ENCODE data around the gene GNAT2.

Gene GNAT2

DNA sequence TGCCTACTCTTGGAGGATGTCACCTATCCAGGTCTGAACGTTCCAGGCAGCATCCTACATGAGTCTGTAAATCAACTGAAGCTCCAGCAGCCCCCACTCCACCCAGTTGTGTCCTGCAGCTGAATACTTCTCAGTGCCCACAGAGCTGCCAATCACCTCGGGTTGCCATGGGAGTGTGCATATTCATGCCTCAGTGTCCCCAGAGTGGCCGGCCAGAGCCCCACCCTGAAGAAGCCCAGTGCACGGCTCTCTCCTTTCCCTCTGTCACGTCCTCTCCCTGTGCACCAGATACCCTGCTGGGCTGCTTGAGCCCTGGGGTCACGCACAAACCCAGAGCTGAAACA is 20.4 kb upstream of the GNAT2 start:
- TF ChIP-seq Cebpa-rat (IDR thresholded peaks at IDR 0.05) = no peak
- Histone ChIP-seq H4K20me1 (0 out of 22 replicates have a peak, but pooled peaks cover 0 to 4% (median 0%) of the 10 kb centered on the region in 11 experiments), H3K4me1 (peaks cover 20 to 39% (median 28%) of the 10 kb centered on the region in 10 experiments)

DNA sequence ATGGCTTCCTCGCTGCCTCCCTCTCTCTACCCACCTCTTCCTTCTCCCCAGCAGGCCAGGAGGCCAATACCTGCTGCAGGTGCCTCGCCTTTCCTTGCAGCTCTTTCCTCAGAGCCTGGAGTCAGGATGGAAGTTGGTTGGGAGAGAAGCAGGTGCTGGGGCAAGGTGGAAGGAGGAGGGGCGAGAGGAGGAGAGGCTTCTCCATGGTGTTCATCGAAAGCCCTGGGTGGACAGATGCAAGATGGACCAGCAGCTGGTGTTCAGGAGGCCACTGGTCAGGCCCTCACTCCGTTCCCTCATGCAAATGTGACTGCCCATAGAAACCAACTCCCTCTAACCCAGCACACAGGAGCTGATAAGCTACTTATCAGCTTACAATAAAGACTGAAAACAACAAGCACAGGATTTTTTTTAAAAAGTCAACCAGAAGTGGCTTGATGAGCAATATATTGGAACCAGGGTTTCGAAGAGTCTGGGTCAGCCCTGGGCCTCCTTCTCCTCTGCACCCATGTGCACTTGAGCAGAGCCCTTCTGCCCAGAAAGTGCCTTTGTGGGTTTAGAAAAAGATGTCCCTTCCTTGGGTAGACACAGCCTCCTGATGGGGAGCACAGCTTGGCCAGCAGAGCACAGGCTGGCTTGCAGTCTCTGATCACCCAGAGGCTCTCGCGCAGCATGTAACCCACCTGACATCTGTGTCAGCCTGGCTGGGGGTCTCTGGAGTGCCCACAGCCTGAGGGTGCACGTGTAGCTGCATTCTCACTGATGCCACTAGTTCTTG is 19.8 kb upstream of the GNAT2 start:
- Histone ChIP-seq H3K27ac (no peak overlapping the region), H4K20me1 (0 out of 22 replicates have a peak, but pooled peaks cover 0 to 4% (median 0%) of the 10 kb centered on the region in 11 experiments), H3K9ac (no peak overlapping the region), H3K4me1 (peaks cover 23 to 45% (median 29%) of the 10 kb centered on the region in 10 experiments), H3K4me3 (no peak overlapping the region), H3K36me3 (no peaks in the 10 kb centered on the region), H3K27me3 (no peaks in the 10 kb centered on the region), H3K9me3 (replicated peaks in 1 of 11) (no peaks in the 10 kb centered on the region), H3K4me2 (no peak overlapping the region)
- no peak for TF ChIP-seq Cebpa-rat (IDR thresholded peaks at IDR 0.05)

More for the DNA sequence above, 20.4 kb upstream of the GNAT2 start:
- no peak overlapping the region for H3K4me2 ChIP-seq
- no peaks in the 10 kb centered on the region for H3K9me3 ChIP-seq (replicated peaks in 1 of 11)
- H3K4me3 ChIP-seq = no peak overlapping the region
- H3K36me3 ChIP-seq = no peaks in the 10 kb centered on the region
- H3K27me3 ChIP-seq = no peaks in the 10 kb centered on the region
- H3K9ac ChIP-seq = no peak overlapping the region
- H3K27ac ChIP-seq = no peak overlapping the region

DNA sequence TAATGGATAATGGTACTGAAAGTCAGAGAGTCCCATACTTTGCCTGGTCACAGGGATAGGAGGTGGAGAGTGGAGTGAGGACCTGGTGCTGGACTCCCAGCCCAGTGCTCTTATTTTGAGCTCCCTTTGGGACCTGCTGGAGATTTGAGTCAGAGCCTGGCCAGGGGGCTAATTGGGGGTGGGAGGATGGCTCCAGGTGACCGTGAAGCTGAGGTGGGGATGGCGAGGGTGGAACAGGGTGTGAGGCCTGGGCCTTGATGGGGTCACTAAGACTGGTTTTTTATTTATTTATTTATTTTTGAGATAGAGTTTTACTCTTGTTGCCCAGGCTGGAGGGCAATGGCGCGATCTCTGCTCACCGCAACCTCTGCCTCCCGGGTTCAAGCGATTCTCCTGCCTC is 18.0 kb upstream of the GNAT2 start:
- no peak for TF ChIP-seq Cebpa-rat (IDR thresholded peaks at IDR 0.05)

DNA sequence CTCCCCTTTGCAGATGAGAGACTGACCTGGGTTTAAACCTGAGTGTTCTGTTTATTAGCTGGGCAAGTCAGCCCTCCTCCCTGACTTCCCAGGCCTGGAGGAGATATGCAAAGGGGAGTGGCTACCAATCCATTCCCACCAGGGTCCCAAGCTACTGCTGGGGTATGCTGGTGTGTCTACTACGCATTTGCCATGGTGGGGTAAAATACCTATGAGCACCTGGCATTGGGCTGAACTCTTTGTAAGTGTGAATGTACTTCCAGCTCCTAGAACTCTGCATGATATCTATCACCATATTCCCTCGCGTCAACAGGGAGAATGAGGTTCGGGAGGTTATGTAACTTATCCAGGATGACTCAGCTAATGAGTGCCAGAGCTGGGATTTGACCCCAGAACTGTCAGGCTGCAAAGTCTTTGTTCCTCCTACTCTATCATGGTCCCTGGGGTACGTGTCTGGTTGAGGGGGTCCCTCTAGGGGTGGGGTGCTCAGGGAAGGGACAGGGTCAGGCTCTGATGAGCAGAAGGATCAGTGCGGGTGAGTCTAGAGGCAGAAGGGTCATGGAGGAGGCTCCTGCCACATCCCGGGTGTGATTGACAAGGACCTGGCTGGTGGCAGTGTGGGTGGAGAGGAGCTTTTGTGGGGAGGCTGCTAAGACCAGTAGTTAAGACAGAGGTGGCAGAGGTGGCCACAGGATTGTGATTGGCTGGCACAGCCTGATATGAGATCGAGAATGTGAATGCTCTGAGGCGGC is 17.0 kb upstream of the GNAT2 start:
- H3K36me3 ChIP-seq = peaks cover 9 to 18% (median 15%) of the 10 kb centered on the region in 11 experiments
- H3K27me3 ChIP-seq = no peaks in the 10 kb centered on the region
- peaks cover 0 to 13% (median 0%) of the 10 kb centered on the region in 11 experiments; a peak in 2 of 22 replicates for H4K20me1 ChIP-seq
- peaks cover 11 to 46% (median 27%) of the 10 kb centered on the region in 10 experiments; a peak in 19 of 20 replicates for H3K4me1 ChIP-seq
- H3K4me2 ChIP-seq = peak overlapping the region in 9 of 11 experiments; percentile 11 to 44 (median 33); a peak in 14 of 22 replicates
- no peaks in the 10 kb centered on the region for H3K9me3 ChIP-seq (replicated peaks in 1 of 11)
- H3K9ac ChIP-seq = no peak overlapping the region; a peak in 1 of 22 replicates
- peak overlapping the region in 1 of 11 experiments; percentile 8; a peak in 1 of 22 replicates for H3K27ac ChIP-seq
- H3K4me3 ChIP-seq = no peak overlapping the region
- no peak for TF ChIP-seq Cebpa-rat (IDR thresholded peaks at IDR 0.05)

More for the DNA sequence above, 18.0 kb upstream of the GNAT2 start:
- Histone ChIP-seq H3K27ac (no peak overlapping the region), H3K4me1 (peaks cover 11 to 36% (median 18%) of the 10 kb centered on the region in 10 experiments; a peak in 19 of 20 replicates), H3K9me3 (replicated peaks in 1 of 11) (no peaks in the 10 kb centered on the region), H3K4me2 (no peak overlapping the region), H3K36me3 (peaks cover 0 to 7% (median 4%) of the 10 kb centered on the region in 11 experiments; a peak in 7 of 22 replicates), H3K9ac (no peak overlapping the region), H4K20me1 (peaks cover 0 to 5% (median 0%) of the 10 kb centered on the region in 11 experiments; a peak in 1 of 22 replicates), H3K27me3 (no peaks in the 10 kb centered on the region), H3K4me3 (no peak overlapping the region)

DNA sequence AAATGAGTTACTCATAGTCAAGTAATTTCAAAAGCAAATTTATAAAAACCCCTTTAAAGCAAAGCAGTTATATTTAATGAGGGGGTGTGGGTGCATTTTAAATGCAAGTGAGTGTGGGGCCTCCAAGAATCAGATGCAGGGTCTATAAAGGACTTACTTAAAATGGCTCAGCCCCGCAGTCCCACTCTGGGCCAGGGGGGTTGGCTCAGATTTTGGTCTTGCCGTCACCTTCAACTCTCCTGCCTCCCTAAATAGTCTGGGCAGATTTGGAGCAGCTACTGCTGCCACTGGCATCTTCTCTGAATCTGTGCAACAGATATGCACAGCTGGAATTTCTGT is 16.4 kb upstream of the GNAT2 start:
- H3K4me1 ChIP-seq = peaks cover 11 to 47% (median 28%) of the 10 kb centered on the region in 10 experiments; a peak in 19 of 20 replicates
- no peaks in the 10 kb centered on the region for H3K9me3 ChIP-seq (replicated peaks in 1 of 11)
- peaks cover 0 to 19% (median 3%) of the 10 kb centered on the region in 11 experiments; a peak in 4 of 22 replicates for H4K20me1 ChIP-seq
- no peaks in the 10 kb centered on the region for H3K27me3 ChIP-seq
- H3K36me3 ChIP-seq = peaks cover 15 to 23% (median 20%) of the 10 kb centered on the region in 11 experiments
- no peak overlapping the region for H3K4me3 ChIP-seq
- no peak for TF ChIP-seq Cebpa-rat (IDR thresholded peaks at IDR 0.05)
- peak overlapping the region in 7 of 11 experiments; percentile 11 to 44 (median 33); a peak in 7 of 22 replicates for H3K4me2 ChIP-seq
- H3K9ac ChIP-seq = no peak overlapping the region; a peak in 1 of 22 replicates
- no peak overlapping the region for H3K27ac ChIP-seq

DNA sequence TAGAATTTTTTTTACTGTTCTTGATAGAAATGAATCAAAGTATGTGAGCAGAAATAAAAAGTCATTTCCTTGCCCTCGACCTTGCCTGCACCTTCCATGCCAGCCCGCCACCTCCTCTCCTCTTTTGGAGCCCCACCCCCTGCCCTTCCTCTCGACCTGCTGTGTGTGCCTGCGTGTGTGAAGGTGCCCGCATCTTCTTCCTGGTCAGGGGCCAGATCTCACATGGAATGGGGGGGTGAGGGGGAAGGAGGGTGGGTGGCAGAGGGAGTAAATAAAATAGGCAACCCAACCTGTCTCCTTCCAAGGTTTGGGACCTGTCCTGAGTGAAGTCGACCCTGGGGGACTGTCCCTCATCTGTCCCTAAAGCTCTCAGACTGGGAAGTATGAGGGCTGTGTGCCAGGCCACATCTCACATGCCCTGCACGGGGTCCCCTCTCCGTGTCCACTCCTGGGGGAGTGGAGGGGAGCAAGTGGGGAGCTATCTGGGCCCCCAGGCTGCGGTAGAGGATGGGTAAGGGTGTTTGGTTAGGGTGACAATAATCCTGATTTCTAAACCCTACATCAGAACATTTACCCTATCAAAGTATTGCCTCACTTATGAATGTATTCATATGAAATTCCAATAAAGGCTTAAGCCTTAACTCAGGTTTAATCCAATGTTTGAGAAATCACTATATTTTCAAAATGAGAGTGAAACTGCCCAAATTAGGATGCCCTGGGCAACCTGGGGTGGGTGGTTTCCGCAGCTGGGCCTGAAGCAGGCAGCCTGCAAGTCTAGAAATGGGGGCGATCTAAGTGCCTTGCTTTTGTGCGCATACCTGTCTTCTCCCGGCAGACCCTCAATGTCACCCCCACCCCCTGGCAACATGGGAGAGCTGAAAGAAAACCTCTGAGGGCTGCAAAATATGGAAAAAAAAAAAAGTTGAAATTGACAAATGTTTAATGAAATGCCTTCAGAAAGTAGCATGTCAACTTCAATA is 15.6 kb upstream of the GNAT2 start:
- Histone ChIP-seq H4K20me1 (peaks cover 0 to 19% (median 3%) of the 10 kb centered on the region in 11 experiments; a peak in 5 of 22 replicates), H3K4me1 (peaks cover 11 to 41% (median 27%) of the 10 kb centered on the region in 10 experiments; a peak in 19 of 20 replicates), H3K36me3 (peaks cover 18 to 28% (median 25%) of the 10 kb centered on the region in 11 experiments), H3K27me3 (no peaks in the 10 kb centered on the region), H3K9me3 (replicated peaks in 1 of 11) (no peaks in the 10 kb centered on the region), H3K4me3 (no peak overlapping the region), H3K27ac (no peak overlapping the region), H3K4me2 (peak overlapping the region in 3 of 11 experiments; percentile 5 to 42 (median 19); a peak in 3 of 22 replicates), H3K9ac (peak overlapping the region in 2 of 11 experiments; percentile 19 to 26; a peak in 2 of 22 replicates)
- no peak for TF ChIP-seq Cebpa-rat (IDR thresholded peaks at IDR 0.05)

DNA sequence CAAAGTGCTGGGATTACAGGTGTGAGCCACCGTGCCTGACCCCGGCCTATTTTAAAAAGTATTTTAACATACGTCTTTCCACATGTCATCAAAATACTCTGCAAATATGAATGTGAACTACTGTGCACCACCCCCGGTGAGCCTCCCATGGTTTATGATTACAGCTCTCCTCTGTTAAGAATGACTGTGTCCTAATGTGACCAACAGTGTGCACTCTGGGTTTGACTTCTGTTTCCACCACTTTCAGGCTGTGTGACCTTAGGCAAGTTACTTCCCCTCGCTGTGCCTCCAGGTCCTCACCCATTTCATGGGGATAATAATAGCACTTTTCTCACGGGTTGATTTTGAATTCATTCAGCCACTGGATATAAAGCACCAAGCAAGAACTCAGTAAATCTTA is 14.9 kb upstream of the GNAT2 start:
- Histone ChIP-seq H3K4me3 (no peak overlapping the region), H3K27me3 (no peaks in the 10 kb centered on the region), H3K4me2 (peak overlapping the region in 4 of 11 experiments; percentile 5 to 42 (median 14); a peak in 2 of 22 replicates), H3K36me3 (peaks cover 25 to 35% (median 33%) of the 10 kb centered on the region in 11 experiments), H3K9ac (no peak overlapping the region), H3K27ac (no peak overlapping the region), H3K4me1 (peaks cover 11 to 36% (median 27%) of the 10 kb centered on the region in 10 experiments; a peak in 19 of 20 replicates), H4K20me1 (peaks cover 0 to 26% (median 8%) of the 10 kb centered on the region in 11 experiments; a peak in 10 of 22 replicates), H3K9me3 (replicated peaks in 1 of 11) (no peaks in the 10 kb centered on the region)
- no peak for TF ChIP-seq Cebpa-rat (IDR thresholded peaks at IDR 0.05)

Measured in BLaER1 treated with 17β-estradiol and CSF1 and Interleukin-3, amounts not matched to agents 10 nM and 100 nM (cell line).